SK-N-SH (cell line): ENCODE results near the gene MIXL1. TPM values are rescaled to one million over a fixed set of nuclear protein-coding genes. Genes with fewer than 3 reads are reported as not detected.

ENCODE experiments used
- CTCF ChIA-PET: fragments of 300-600, 350-600 bp; formaldehyde crosslinking; extraction: SDS; loops from one replicate; lab custom pipeline; 2021; lab: Yijun Ruan, JAX
- POLR2A ChIA-PET: fragments of 350-600 bp; sonication (Branson Sonifier 250); formaldehyde crosslinking; extraction: SDS; loops from one replicate; lab custom pipeline; 2020; ENCODE audit warnings: antibody characterized with exemption, inconsistent platforms; lab: Yijun Ruan, JAX
- DNase-seq: peaks from one replicate; pipeline ENCODE4 v3.0.0; 2012
- H2AFZ ChIP-seq: fragments of 200-600 bp; sonication (generic); 2 replicates; pipeline ENCODE4 v1.8.1; 2016; ENCODE audit warnings: antibody characterized with exemption, mild to moderate bottlenecking, low read depth
- H3F3A ChIP-seq: fragments of 200-600 bp; sonication (generic); replicated peaks from 2 replicates; pipeline ENCODE3; 2016; ENCODE audit warnings: antibody characterized with exemption, mild to moderate bottlenecking; ENCODE audit not compliant: insufficient read depth
- H3K27ac ChIP-seq, 2 experiments: fragments of 200-500 bp in 1 of 2; fragments of 200-600 bp in 1 of 2; sonication (Bioruptor generic) in 1 of 2; sonication (generic), shearing (Covaris generic) in 1 of 2; 2 replicates each; pipeline versions ENCODE4 v1.5.1 to v1.6.1; 2014 to 2016; ENCODE audit warnings: low read depth in 2 of 2, inconsistent platforms in 1 of 2, low read length in 1 of 2, mild to moderate bottlenecking in 1 of 2, mixed read lengths in 1 of 2
- H3K27me3 ChIP-seq: fragments of 200-600 bp; sonication (generic), shearing (Covaris generic); 2 replicates; pipeline ENCODE4 v1.6.1; 2016; ENCODE audit warnings: mixed run types; ENCODE audit not compliant: insufficient read depth
- H3K36me3 ChIP-seq, 2 experiments: fragments of 200-500 bp in 1 of 2; fragments of 200-600 bp in 1 of 2; sonication (Bioruptor generic) in 1 of 2; sonication (generic) in 1 of 2; replicated peaks in 1 of 2; 2 replicates each; pipeline versions ENCODE3 to v1.5.1; 2014 to 2016; ENCODE audit warnings: low read length in 1 of 2, mild to moderate bottlenecking in 1 of 2; ENCODE audit not compliant: insufficient read depth in 2 of 2, control insufficient read depth in 1 of 2
- H3K4me1 ChIP-seq, 2 experiments: fragments of 200-500 bp in 1 of 2; fragments of 200-600 bp in 1 of 2; sonication (Bioruptor generic) in 1 of 2; sonication (generic), shearing (Covaris generic) in 1 of 2; 2 replicates each; pipeline versions ENCODE4 v1.5.1 to v1.6.1; 2014 to 2016; ENCODE audit warnings: low read depth in 1 of 2, low read length in 1 of 2, mixed run types in 1 of 2; ENCODE audit not compliant: insufficient read depth in 2 of 2, control insufficient read depth in 1 of 2
- H3K4me2 ChIP-seq: fragments of 200-600 bp; sonication (generic), shearing (Covaris generic); 2 replicates; pipeline ENCODE4 v1.6.1; 2017; ENCODE audit warnings: mixed run types
- H3K4me3 ChIP-seq, 2 experiments: fragments of 200-500 bp in 1 of 2; fragments of 200-600 bp in 1 of 2; sonication (Bioruptor generic) in 1 of 2; sonication (generic), shearing (Covaris generic) in 1 of 2; 2 replicates each; pipeline versions ENCODE4 v1.5.1 to v1.8.1; 2014 to 2016; ENCODE audit warnings: low read depth in 2 of 2, inconsistent platforms in 1 of 2, low read length in 1 of 2, mild to moderate bottlenecking in 1 of 2, mixed read lengths in 1 of 2, moderate library complexity in 1 of 2
- H3K79me2 ChIP-seq: fragments of 200-600 bp; sonication (generic); 2 replicates; pipeline ENCODE4 v1.8.1; 2017; ENCODE audit warnings: mild to moderate bottlenecking; ENCODE audit not compliant: insufficient read depth
- H3K9ac ChIP-seq: fragments of 200-600 bp; sonication (generic); 2 replicates; pipeline ENCODE4 v1.6.1; 2017; ENCODE audit warnings: mixed run types
- H3K9me2 ChIP-seq: fragments of 200-600 bp; sonication (generic); 2 replicates; pipeline ENCODE4 v1.6.1; 2017; ENCODE audit warnings: mixed run types
- H3K9me3 ChIP-seq: fragments of 200-600 bp; sonication (generic); 2 replicates; pipeline ENCODE4 v1.6.1; 2017; ENCODE audit warnings: mixed run types, mild to moderate bottlenecking, moderate library complexity
- H4K20me1 ChIP-seq: fragments of 200-600 bp; sonication (generic); 2 replicates; pipeline ENCODE4 v1.6.1; 2017; ENCODE audit warnings: mild to moderate bottlenecking, mixed run types; ENCODE audit not compliant: insufficient read depth
- CTCF ChIP-seq: fragments of 200-600 bp; sonication (generic); IDR thresholded peaks from 2 replicates; pipeline ENCODE4 v1.6.1; 2017; ENCODE audit warnings: antibody characterized with exemption, mild to moderate bottlenecking, moderate library complexity
- EZH2phosphoT487 ChIP-seq: fragments of 200-600 bp; sonication (generic); IDR thresholded peaks from 2 replicates; pipeline ENCODE4 v1.6.1; 2017; ENCODE audit warnings: low read depth, mixed run types, mild to moderate bottlenecking, antibody characterized with exemption, moderate library complexity, borderline replicate concordance
- MEF2A ChIP-seq: IDR thresholded peaks from 2 replicates; pipeline ENCODE4 v1.4.0; 2012; ENCODE audit warnings: low read depth, borderline replicate concordance
- NFIC ChIP-seq: IDR thresholded peaks from 2 replicates; pipeline ENCODE4 v1.4.0; 2012; ENCODE audit warnings: borderline replicate concordance
- RCOR1 ChIP-seq: fragments of 150-350 bp; IDR thresholded peaks from 2 replicates; pipeline ENCODE4 v1.6.1; 2017; ENCODE audit warnings: antibody characterized with exemption, low read length
- SIN3A ChIP-seq: IDR thresholded peaks from 2 replicates; pipeline ENCODE4 v1.6.1; 2012; ENCODE audit warnings: low read depth, mild to moderate bottlenecking, low read length, moderate library complexity, borderline replicate concordance
- SMC3 ChIP-seq: IDR thresholded peaks from 2 replicates; pipeline ENCODE4 v1.6.1; 2012; ENCODE audit warnings: low read depth, low read length, improper control_type of control experiment
- WGBS: methylation state at CpG from one replicate; pipeline ENCODE4 v1.1.6; 2017; ENCODE audit warnings: low lambda C conversion rate; 5-methylcytosine and 5-hydroxymethylcytosine counted together
- polyA plus RNA-seq, 3 experiments: library from polyadenylated mRNA; depleted of rRNA; stranded (reverse); fragments of >200 nt; gene quantifications; 2 replicates each; pipeline ENCODE4 v1.2.3, GENCODE V29; 2012
- TF ChIP-seq, protein P1 (sequence below): fragments of 150-350 bp; IDR thresholded peaks from 2 replicates; pipeline ENCODE4 v1.6.1; 2016; ENCODE audit warnings: mild to moderate bottlenecking, low read depth, low read length

MIXL1 gene
- polyA plus RNA-seq, 1 of the 3 experiments (the other 2 are of a cell fraction) = 0.03 TPM

GRCh38 chr1:226274138-226274537 is 50.7 kb downstream of the MIXL1 start:
- 97% methylated on average over 1 of the region's 1 CpG for WGBS
- H3K27ac ChIP-seq = no peak overlapping the region
- CTCF ChIA-PET = interaction anchor here (0.8 kb wide), 1 partner anchor 77 kb away, joined by 3 read pairs; no protein-coding TSS in a partner anchor

GRCh38 chr1:226276077-226276682 is 52.7 kb downstream of the MIXL1 start:
- peaks cover 6% of the 10 kb centered on the region for H3F3A ChIP-seq
- TF ChIP-seq SIN3A = no peak
- no peak for TF ChIP-seq RCOR1
- no peak for TF ChIP-seq EZH2phosphoT487
- TF ChIP-seq MEF2A = no peak
- H3K4me2 ChIP-seq = no peak overlapping the region
- H3K9me3 ChIP-seq = no peaks in the 10 kb centered on the region
- H2AFZ ChIP-seq = no peak overlapping the region
- POLR2A ChIA-PET = no interaction called here
- no peaks in the 10 kb centered on the region for H3K4me1 ChIP-seq
- no peak overlapping the region for H3K27ac ChIP-seq
- no peaks in the 10 kb centered on the region for H3K79me2 ChIP-seq
- no peaks in the 10 kb centered on the region for H3K9me2 ChIP-seq
- CTCF ChIA-PET = interaction anchor here (1.0 to 1.4 kb wide), 2 partner anchors 132 to 151 kb away, joined by 3 to 4 read pairs; no protein-coding TSS in a partner anchor
- no peaks in the 10 kb centered on the region for H3K27me3 ChIP-seq
- peaks cover 2 to 21% of the 10 kb centered on the region in 2 experiments for H3K36me3 ChIP-seq
- WGBS = 74% methylated on average over 3 of the region's 3 CpGs
- no peaks in the 10 kb centered on the region for H4K20me1 ChIP-seq
- no peak for DNase-seq
- H3K9ac ChIP-seq = no peak overlapping the region
- H3K4me3 ChIP-seq = no peak overlapping the region

More at GRCh38 chr1:226274138-226274537, 50.7 kb downstream of the MIXL1 start:
- DNase-seq = no peak
- Histone ChIP-seq H3K4me2 (no peak overlapping the region), H3K4me1 (no peaks in the 10 kb centered on the region), H3K79me2 (no peaks in the 10 kb centered on the region), H2AFZ (no peak overlapping the region), H3K9ac (no peak overlapping the region), H3F3A (peaks cover 12% of the 10 kb centered on the region), H3K9me3 (no peaks in the 10 kb centered on the region), H3K27me3 (no peaks in the 10 kb centered on the region), H4K20me1 (no peaks in the 10 kb centered on the region), H3K4me3 (no peak overlapping the region), H3K9me2 (no peaks in the 10 kb centered on the region), H3K36me3 (peaks cover 2 to 26% of the 10 kb centered on the region in 2 experiments)
- TF ChIP-seq SMC3 (no peak), NFIC (peak; percentile 18; the same call in 1 of the 2 replicates), CTCF (no peak)
- TF ChIP-seq, protein P1, sequence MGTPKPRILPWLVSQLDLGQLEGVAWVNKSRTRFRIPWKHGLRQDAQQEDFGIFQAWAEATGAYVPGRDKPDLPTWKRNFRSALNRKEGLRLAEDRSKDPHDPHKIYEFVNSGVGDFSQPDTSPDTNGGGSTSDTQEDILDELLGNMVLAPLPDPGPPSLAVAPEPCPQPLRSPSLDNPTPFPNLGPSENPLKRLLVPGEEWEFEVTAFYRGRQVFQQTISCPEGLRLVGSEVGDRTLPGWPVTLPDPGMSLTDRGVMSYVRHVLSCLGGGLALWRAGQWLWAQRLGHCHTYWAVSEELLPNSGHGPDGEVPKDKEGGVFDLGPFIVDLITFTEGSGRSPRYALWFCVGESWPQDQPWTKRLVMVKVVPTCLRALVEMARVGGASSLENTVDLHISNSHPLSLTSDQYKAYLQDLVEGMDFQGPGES = no peak
- POLR2A ChIA-PET = no interaction called here

Other genes with a start within 250 kb of the MIXL1 start
- 10.1 and 15.1 TPM in 2 replicates for gene SDE2, start 224.3 kb upstream of the MIXL1 start, polyA plus RNA-seq (2012; rRNA removed)
- 315 and 370 TPM in 2 replicates for gene H3-3A, start 160.9 kb upstream of the MIXL1 start, polyA plus RNA-seq (2012; rRNA removed)
- gene ACBD3, start 36.9 kb upstream of the MIXL1 start, polyA plus RNA-seq (2012; rRNA removed) = 17.8 and 26.3 TPM in 2 replicates
- 1.7 and 2.5 TPM in 2 replicates for gene LIN9, start 85.5 kb downstream of the MIXL1 start, polyA plus RNA-seq (2012; rRNA removed)
- 187 and 239 TPM in 2 replicates for gene PARP1, start 184.4 kb downstream of the MIXL1 start, polyA plus RNA-seq (2012; rRNA removed)